Parathyroid adenoma (tissue), 2 donors: ENCODE measurements around the gene UTF1.
A peak's percentile ranks its signal among the peaks of the same experiment; 100 is the strongest.
"Not testable (repeated sequence)": the region's sequence is repeated elsewhere in the genome, so short reads cannot be mapped to it uniquely, and the experiment has no call there.

Source experiments
- H2AFZ ChIP-seq: fragments of 300-600 bp; sonication (generic); one replicate; pipeline ENCODE4 v1.7.0; 2017; ENCODE audit warnings: antibody characterized with exemption, mild to moderate bottlenecking
- H3K27ac ChIP-seq: fragments of 300-600 bp; sonication (generic); one replicate; pipeline ENCODE4 v1.7.0; 2017
- H3K27me3 ChIP-seq: fragments of 300-600 bp; sonication (generic); one replicate; pipeline ENCODE4 v1.7.0; 2017; ENCODE audit warnings: low read length; ENCODE audit not compliant: control insufficient read depth, insufficient read depth
- H3K36me3 ChIP-seq: fragments of 300-600 bp; sonication (generic); one replicate; pipeline ENCODE4 v1.7.0; 2017; ENCODE audit warnings: low read length; ENCODE audit not compliant: control insufficient read depth, insufficient read depth
- H3K4me1 ChIP-seq: fragments of 300-600 bp; sonication (generic); one replicate; pipeline ENCODE4 v1.7.0; 2017; ENCODE audit warnings: control low read depth
- H3K4me2 ChIP-seq: fragments of 300-600 bp; sonication (generic); one replicate; pipeline ENCODE4 v1.7.0; 2017; ENCODE audit warnings: low read length
- H3K4me3 ChIP-seq: fragments of 300-600 bp; sonication (generic); one replicate; pipeline ENCODE4 v1.7.0; 2017; ENCODE audit warnings: low read depth, low read length
- H3K79me2 ChIP-seq: fragments of 300-600 bp; sonication (generic); one replicate; pipeline ENCODE4 v1.7.0; 2017; ENCODE audit warnings: control low read depth
- H3K9ac ChIP-seq: fragments of 300-600 bp; sonication (generic); one replicate; pipeline ENCODE4 v1.7.0; 2017; ENCODE audit warnings: mild to moderate bottlenecking
- H3K9me3 ChIP-seq: fragments of 300-600 bp; sonication (generic); one replicate; pipeline ENCODE4 v1.7.0; 2017; ENCODE audit warnings: low read length; ENCODE audit not compliant: control insufficient read depth
- TF ChIP-seq, protein P1 (sequence below): fragments of 300-600 bp; sonication (generic); IDR thresholded peaks from one replicate; pipeline ENCODE4 v1.7.0; 2017; ENCODE audit warnings: antibody characterized with exemption, mild to moderate bottlenecking
- donor health status: primary hyperparathyroidism.

Gene UTF1

DNA sequence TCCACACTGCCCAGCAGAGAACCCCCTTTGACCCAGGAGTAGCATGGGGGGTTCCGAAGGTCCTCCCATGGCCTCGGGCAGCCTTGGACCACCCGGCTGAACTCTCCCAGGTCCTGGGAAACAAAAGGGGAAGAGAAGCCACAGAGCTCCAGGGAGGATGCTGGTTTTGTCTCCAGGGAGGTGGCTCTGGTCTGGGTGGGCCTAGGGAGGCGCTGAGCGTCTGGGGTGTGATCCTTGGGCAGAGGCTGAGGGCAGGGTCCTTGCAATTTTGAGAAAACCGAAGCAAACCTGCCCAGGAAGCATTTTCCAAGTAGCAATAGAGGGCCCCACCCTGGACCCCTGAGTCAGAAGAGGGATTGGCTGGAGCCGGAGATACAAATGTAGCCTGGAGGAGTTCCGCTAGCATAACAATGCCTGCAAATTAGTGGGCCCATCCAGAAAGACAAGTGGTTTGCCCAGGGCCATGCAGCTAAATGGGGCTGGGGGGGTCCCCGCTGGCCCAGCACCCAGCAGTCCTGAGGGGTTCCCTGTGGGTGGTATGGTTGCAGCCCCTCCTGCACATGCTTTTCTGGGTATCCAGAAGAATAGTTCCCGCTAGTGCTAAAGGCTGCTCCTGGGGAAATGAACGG lies 2.0 kb downstream of the UTF1 start:
- Histone ChIP-seq H3K79me2 (no peaks in the 10 kb centered on the region), H3K9ac (no peak overlapping the region), H3K27ac (no peak overlapping the region), H3K27me3 (no peaks in the 10 kb centered on the region), H2AFZ (no peak overlapping the region), H3K4me1 (no peaks in the 10 kb centered on the region), H3K9me3 (no peaks in the 10 kb centered on the region), H3K4me3 (no peak overlapping the region), H3K36me3 (no peaks in the 10 kb centered on the region), H3K4me2 (no peak overlapping the region)
- TF ChIP-seq, protein P1, sequence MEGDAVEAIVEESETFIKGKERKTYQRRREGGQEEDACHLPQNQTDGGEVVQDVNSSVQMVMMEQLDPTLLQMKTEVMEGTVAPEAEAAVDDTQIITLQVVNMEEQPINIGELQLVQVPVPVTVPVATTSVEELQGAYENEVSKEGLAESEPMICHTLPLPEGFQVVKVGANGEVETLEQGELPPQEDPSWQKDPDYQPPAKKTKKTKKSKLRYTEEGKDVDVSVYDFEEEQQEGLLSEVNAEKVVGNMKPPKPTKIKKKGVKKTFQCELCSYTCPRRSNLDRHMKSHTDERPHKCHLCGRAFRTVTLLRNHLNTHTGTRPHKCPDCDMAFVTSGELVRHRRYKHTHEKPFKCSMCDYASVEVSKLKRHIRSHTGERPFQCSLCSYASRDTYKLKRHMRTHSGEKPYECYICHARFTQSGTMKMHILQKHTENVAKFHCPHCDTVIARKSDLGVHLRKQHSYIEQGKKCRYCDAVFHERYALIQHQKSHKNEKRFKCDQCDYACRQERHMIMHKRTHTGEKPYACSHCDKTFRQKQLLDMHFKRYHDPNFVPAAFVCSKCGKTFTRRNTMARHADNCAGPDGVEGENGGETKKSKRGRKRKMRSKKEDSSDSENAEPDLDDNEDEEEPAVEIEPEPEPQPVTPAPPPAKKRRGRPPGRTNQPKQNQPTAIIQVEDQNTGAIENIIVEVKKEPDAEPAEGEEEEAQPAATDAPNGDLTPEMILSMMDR, result no peak

DNA sequence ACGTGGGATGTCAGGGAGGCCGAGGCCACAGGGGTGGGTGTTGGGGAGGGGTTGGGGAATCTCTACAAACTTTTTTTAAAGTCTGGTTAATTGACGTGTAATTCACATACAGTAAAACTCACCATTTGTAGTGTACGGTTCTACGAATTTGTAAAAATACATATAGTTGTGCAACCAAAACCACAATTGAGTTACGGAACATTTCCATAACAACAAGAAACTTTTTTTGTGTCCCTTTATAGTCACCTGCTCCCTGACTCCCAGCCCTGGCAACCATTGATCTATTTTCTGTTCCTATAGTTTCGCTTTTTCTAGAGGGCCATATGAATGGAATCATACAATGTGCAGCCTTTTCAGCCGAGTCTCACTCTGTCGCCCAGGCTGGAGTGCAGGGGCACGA lies 4.8 kb downstream of the UTF1 start:
- H3K9ac ChIP-seq, H3K4me1 ChIP-seq, H3K27ac ChIP-seq, H3K9me3 ChIP-seq, H3K79me2 ChIP-seq, H2AFZ ChIP-seq, H3K36me3 ChIP-seq, H3K27me3 ChIP-seq, H3K4me2 ChIP-seq, H3K4me3 ChIP-seq: not testable (repeated sequence)

DNA sequence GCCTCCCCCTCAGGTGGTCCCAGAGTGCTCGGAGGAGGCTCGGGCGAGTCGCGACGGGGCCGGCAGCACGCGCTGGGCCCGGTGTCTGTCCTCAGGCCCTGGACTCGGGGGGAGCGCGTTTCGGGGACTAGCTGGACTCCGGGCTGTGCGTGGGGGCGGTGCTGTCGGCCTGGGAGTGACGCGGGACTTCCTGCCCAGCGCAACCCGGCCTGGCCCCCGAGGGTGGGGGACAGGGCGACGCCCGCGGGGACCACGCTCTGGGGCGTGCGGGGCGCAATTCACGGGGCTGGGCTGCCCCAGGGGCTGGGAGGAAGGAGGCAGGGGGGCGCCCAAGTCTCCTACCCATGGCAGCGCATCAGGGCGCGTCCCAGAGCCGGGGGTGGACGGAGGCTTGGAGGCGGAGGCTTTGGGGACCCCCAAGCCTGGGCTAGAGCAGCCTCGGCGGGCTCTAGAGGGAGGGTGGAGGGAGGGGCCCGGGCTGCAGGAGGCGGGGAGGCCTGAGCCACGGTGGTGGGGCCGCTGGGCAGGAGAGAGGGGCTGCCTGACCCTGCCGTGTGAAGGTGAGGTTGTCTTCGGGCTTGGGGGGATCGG lies 5.3 kb downstream of the UTF1 start:
- TF ChIP-seq, protein P1, result no peak
- Histone ChIP-seq H3K4me3 (no peak overlapping the region), H3K27ac (no peak overlapping the region)

DNA sequence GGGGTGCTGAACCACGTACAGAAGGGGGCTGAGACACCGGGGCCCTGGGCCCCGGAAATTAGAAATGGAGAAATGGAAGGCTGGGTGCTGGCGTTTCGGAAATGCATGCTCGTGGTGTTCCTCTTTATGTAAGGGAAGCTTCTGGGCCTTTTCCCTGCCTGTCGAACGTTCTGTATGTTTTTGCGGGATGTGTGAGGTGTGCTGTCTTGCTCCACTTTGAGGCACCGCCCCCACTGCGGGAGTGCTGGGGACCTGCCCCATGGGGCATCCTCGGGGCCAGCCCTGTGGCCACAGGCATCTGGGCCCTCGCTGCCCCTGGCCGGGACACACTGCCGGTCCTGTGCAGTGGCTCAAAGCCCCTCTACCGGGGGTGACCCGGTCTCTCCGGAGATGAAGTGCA lies 5.9 kb downstream of the UTF1 start:
- Histone ChIP-seq H3K9ac (no peak overlapping the region), H3K4me2 (no peak overlapping the region), H3K4me1 (no peaks in the 10 kb centered on the region), H2AFZ (no peak overlapping the region), H3K79me2 (no peaks in the 10 kb centered on the region), H3K27me3 (no peaks in the 10 kb centered on the region), H3K4me3 (no peak overlapping the region), H3K36me3 (no peaks in the 10 kb centered on the region), H3K27ac (no peak overlapping the region), H3K9me3 (no peaks in the 10 kb centered on the region)
- TF ChIP-seq, protein P1, result no peak

More for the DNA sequence above, 5.3 kb downstream of the UTF1 start:
- no peaks in the 10 kb centered on the region for H3K36me3 ChIP-seq
- H3K27me3 ChIP-seq, result no peaks in the 10 kb centered on the region
- H2AFZ ChIP-seq, result no peak overlapping the region
- no peaks in the 10 kb centered on the region for H3K9me3 ChIP-seq
- no peaks in the 10 kb centered on the region for H3K4me1 ChIP-seq
- H3K9ac ChIP-seq, result no peak overlapping the region
- H3K79me2 ChIP-seq, result no peaks in the 10 kb centered on the region
- H3K4me2 ChIP-seq, result no peak overlapping the region

DNA sequence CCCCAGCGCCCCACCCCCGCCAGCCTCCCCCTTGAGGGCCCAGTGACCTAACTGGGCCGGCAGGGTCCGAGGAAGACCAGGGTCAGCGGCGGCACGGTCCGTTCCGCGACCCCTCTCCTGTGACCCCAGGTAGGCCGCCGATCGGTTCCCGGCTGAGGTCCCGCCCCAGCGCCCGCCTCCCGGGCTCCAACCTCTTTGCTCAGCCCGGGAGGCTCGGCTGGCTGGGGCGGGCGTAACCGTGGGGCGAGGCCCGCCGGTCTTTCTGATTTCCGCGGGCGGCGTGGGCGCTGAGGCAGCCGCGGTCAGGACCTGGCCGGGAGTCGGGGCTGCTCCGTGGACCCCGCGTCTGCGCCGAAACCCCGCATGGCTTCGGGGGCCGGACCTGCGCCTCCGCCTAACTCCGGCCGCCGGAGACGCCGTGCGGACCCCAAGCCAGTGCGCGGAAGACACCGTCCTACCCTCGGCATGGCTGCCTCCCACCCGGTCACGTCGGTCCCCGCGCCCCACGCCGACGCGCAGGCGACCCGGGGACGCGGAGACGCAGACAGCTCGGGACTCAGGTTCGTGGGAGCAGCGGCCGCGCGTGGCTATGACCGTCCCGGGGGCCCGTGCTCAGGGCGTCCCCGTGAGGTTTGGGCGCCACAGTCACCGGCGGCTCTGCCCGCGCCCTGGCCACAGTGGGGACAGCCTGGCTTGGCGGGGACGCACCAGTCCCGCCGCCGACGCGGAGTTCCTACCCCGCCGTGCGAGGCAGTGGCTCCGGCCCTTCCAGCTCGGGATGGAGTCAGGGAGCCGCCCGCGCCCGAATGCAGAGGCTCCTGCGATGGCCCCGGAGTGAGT lies 6.6 kb downstream of the UTF1 start:
- TF ChIP-seq, protein P1, result no peak
- no peak overlapping the region for H2AFZ ChIP-seq
- H3K79me2 ChIP-seq, result no peaks in the 10 kb centered on the region
- no peaks in the 10 kb centered on the region for H3K4me1 ChIP-seq
- H3K4me2 ChIP-seq, result peak overlapping the region; percentile 38
- no peaks in the 10 kb centered on the region for H3K27me3 ChIP-seq
- H3K36me3 ChIP-seq, result no peaks in the 10 kb centered on the region
- H3K9me3 ChIP-seq, result no peaks in the 10 kb centered on the region
- no peak overlapping the region for H3K9ac ChIP-seq
- peak overlapping the region; percentile 11 for H3K4me3 ChIP-seq
- no peak overlapping the region for H3K27ac ChIP-seq
